Measurements from ENCODE around the gene TBX5.
"Not testable (repeated sequence)": the region's sequence is repeated elsewhere in the genome, so short reads cannot be mapped to it uniquely, and the experiment has no call there.

TBX5 gene

DNA sequence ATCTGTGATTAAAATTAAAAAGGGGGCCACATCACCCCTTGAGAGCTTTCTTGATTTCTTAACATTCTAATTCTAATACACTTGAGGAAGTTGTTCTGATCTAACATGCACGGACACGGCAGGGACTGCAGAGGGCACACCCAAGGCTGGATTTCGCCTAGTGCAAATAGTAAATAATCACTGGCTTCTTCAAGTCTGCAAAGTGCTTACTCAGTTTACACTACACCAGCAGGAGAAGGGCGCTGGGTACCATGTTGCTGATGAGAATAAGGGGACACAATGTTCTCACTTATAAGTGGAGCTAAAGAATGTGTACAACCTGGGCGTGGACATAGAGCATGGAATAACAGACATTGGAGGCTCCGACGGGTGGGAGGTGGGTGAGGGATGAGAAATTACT lies 34.2 kb downstream of the TBX5 start:
- DNase-seq (ENCODE audit: low read depth): no peak

DNA sequence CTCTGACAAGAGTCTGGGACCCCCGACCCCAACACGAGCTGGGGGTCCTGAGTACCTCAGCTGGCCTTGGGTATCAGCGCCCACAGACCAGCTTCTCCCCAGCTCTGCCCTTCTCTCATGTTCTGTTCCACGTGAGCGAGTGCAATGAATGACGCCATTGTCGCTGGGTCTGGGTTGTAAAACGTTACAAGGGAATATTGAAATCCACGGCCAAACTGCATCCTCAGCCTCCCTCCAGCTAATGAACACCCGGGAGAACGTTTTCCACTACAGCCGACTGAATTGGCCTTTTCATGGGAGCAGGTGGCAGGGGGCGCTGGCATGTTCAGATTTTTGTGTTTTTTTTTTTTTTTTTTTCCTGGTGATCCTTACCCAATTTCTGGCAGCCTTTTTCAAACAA lies 34.7 kb downstream of the TBX5 start:
- no peak for DNase-seq (ENCODE audit: low read depth)

DNA sequence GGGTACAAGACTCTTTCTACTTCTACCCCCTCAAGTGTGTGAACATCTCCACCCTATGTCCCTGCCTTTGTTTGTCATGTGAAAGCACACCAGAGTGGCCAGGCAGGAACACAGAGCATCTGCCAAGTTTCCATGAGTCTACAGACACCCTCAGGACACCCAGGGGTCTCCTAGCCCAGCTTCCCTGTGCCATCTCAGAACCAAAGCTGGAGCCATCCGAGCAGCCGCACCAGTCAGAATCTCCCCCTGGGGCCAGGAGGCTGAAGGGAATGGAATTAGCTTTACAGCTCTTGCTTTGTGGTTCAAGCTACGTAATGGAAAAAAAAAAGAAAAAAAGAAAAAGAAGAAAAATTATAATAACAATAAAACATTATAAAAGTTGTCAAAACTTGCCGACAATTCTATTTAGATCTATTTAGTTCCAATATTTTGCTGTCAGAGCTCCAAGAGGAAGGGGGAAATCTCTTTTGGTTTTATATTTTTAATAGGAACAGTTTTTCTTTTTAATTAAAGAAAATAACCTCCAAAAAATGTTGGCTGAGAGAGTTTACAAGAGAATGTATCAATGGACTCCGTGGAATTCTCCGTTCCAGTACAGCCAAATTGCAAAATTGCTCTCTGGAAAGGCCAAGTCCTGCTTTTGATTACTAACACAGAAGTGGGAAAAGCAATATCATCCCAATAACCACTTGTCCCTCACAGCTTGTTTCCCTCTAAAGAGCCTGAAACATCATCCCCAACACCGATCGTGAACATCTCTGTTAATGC lies 37.1 kb downstream of the TBX5 start:
- DNase-seq (ENCODE audit: low read depth): no peak

DNA sequence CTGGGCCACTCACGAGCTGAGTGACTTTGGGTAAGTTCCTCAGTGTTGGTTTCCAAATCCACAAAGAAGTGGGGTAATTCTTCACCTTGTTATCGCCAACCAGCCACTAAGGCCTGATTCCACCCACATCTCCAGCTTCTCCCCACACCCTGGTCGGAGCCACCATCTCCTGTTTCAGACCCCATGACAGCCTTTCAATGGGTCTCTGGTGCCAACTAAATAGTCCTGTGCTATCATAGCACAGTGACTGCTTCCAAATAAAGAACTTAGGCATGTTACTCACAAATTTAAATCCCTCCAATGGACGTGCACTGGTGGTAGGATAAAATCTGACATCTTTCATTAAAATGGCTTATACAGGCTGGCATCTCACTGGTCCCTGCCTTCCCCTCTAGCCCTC lies 44.0 kb downstream of the TBX5 start:
- no peak for DNase-seq (ENCODE audit: low read depth)

DNA sequence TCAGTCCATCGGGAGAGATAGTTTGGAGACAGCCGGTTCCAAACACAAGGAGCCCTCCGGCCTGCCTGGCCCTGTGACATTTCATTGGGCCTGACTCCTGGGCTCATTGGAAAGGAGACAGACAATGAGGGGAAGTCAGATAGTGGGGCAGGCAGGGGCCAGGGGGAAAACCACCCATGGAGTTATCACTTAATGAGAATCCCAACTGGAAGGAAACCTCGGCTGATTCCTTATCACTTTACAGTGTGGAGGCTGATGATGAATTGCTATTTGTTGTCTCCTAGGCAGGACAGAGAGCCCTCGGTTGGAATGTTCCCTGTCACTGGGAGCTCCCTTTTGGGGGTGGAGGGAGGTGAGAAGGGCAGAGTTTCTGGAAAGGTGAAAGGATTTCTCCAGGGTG lies 44.4 kb downstream of the TBX5 start:
- no peak for DNase-seq (ENCODE audit: low read depth)

DNA sequence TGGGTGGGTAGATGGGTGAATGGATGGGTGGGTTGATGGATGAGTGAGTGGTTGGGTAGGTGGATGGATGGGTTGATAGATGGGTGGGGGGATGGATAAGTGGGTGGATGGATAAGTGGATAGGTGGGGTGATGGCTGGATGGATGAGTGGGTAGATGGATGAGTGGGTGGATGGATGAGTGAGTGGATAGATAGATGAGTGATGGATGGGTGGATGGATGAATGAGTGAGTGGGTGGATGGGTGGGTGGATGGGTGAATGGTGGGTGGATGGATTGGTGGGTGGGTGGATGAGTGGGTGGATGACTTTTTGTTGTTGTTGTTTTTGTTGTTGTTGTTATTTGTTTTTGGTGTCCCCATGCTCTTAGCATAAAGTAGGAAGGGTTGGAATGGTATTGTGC lies 45.5 kb downstream of the TBX5 start:
- no peak for DNase-seq (ENCODE audit: low read depth)

DNA sequence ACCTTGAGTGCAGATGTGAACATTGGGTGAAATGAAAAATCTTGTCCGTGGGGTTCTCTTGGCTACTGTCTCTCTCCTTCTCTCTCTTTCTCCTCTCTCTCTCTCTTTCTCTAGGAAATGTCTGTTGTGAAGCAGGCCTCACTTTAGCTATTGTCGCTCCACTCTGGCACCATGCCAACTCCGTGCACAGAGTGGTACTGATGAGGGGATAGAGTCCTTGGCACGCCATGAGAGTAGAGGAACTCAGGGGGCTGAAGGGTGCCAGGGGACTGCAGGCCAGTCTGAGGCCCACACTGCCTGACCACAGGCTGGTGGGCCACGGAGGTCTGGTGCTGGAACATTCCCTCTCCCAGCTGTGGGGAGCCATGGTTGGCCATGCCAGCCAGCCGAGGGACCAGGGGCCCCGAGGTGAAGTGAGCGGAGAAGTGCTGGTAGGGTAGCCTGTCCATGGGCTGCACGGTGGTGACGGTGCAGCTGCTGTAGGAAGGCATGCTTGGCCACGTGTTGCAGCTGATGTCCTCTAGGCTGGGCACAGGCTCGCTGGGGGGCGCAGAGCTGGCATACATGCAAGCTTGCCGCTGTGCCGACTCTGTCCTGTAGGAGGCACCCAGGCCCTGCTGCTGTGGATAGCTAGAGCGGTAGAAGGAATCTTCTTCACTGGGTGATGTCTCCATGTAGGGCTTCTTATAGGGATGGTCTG lies 50.4 kb downstream of the TBX5 start:
- DNase-seq (ENCODE audit: low read depth): no peak

DNA sequence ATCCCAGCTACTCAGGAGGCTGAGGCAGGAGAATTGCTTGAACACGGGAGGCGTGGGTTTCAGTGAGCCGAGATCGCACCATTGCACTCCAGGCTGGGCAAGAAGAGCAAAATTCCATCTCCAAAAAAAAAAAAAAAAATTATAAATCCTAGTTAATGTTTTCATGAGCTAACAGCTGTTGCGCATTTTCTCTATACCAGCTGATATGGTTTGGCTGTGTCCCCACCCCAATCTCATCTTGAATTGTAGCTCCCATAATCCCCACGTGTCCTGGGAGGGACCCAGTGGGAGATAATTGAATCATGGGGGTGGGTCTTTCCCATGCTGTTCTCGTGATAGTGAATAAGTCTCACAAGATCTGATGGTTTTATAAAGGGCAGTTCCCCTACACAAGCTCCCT lies 56.7 kb downstream of the TBX5 start:
- not testable (repeated sequence) for DNase-seq (ENCODE audit: low read depth)

DNA sequence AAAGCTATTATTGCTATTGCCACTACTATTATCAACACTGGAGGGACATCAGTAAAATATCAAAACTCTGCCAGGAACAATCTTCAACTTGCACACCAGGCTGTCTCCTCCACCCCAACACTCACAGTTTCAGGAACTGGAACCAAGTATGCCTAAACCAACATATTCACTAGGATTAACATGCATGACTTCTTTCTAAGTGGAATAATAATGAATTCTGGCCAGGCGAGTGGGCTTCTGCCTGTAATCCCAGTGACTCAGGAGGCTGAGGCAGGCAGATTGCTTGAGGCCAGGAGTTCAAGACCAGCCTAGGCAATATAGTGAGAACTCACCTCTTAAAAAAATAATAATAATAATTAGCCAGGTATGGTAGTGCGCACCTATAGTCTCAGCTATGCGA lies 58.1 kb downstream of the TBX5 start:
- DNase-seq (ENCODE audit: low read depth): no peak

DNA sequence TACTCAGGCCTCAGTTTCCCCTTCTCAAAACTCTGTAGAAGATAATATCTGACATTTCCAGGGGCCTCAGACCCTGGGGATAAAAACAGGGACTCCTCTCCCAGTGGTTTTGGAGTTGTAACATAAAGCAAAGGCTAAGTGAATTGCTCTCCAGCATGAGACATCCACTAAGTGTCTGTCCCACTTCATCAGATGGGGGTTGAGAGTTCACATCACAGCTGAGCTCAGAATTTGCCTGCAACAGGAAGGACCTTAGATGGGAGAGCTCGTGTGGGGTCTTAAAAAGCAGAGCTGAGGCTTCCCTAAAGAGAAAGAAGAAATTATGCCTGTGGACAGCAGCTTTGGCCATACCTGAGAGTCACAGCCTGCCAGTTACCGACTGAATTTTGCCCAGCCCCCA lies 61.1 kb downstream of the TBX5 start:
- no peak for DNase-seq (ENCODE audit: low read depth)

DNA sequence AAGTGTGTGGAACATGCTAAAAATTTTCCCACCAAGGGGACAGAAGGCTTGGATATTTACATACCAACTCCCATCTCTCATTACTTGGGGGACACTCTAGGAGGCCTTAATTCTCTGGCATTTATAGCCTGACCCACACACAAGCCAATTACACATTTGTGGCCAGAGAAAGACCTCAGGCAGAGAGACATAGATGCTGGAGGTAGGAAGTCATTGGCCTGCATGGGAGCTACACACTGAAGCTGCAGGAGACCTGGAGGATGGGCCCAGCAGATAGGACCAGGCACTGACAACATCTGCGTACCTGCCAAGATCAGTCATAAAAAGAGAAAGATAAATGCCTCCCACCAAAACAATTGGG lies 61.7 kb downstream of the TBX5 start:
- no peak for DNase-seq (ENCODE audit: low read depth)

DNA sequence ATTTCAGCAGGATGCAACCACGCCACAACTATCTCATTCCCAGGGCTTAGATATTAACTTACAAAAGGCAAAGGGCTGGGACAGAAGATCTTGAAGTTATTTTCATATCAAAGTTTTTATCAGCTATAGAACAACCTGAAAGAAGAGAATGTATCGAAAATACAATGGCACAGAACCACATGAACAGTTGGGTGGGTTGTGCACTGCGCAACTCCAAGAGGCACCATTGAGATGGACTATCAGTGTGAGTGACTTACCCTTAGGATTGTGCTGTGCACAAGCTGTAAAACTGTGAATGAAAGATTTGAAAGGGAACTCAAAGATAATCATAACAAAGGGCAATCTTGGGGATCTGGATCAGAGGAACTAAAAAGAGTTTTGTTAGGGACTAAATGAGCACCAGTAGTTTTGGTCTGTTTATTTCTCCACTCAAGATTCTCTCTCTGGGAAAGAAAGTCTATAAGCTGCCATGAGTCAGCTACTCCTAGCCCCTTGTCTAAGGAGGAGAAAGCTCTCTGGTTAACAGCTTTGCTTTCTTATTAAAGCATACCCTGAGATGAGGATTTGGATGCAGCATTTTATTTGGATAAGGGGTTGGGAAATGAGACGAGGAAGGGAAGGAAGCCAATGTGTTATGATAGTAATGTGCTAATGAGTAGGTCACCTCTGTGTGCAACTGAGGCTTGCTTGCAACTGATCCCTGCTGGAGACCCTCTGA lies 62.2 kb downstream of the TBX5 start:
- no peak for DNase-seq (ENCODE audit: low read depth)

DNA sequence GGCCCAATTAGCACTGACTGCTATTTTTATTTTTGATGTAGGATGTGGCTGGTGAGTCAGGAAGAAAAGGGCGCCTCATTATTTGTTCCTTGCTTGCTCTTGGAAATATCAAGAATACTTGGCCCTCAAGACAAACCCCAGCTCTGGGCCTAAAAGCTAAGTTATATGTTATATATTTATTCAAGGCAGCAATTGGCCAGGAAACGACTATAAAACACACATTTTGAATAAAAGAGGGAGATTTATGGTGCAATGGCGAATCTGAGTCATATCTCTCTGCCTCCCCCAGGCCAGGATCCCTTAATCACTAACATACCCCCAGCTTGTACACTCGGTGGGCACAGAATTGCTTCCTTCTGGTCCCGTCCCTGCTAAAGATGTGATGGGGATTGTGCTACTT lies 63.3 kb downstream of the TBX5 start:
- DNase-seq (ENCODE audit: low read depth): no peak

DNA sequence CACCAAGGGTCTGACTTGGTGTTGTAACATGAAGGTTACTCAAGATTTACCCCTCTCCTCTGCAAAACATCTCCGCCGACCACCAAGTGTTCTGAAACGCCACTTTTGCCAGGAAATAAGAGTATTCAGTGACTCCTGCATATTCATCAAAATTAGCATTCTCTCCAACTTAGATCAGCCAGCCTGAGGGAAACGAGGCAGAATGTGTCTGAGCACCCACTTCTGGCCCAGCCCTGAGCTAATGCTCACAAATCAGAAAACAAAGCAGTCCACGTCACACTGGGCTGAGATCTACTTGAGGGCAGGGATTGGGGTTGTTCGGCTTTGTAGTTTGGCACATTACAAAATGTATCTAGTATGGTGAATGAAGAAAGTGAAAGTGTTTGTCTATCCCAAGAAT lies 64.3 kb downstream of the TBX5 start:
- DNase-seq (ENCODE audit: low read depth): no peak

DNA sequence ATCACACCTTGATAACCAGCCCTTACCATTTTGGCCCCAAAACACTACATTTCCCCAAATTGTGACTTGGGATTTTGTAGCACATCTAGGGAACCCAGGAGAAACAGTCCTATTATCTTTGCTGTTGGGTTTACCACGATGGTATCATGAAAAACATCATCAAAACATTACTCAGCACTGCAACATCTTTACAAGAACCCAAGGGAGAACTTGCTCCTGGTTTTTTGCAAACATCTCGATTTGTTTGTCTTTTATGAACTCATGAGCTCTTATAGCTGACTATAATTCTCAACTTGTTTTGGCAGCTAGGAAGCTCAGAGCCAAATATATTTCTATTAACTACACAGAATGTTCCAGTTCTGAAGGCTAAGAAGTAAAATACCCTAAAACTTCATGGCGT lies 65.7 kb downstream of the TBX5 start:
- no peak for DNase-seq (ENCODE audit: low read depth)

DNA sequence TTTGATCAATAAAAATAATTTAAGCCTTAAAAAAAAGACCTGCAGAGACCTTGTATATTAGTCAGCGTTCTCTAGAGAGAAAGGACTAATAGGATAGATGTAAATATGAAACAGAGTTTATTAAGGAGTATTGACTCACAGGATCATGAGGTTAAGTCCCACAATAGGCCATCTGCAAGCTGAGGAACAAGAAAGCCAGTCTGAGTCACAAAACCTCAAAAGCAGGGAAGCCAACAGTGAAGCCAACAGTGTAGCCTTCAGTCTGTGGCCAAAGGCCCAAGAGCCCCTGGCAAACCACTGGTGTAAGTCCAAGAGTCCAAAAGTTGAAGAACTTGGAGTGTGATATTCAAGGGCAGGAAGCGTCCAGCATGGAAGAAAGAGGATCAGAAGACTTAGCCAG lies 66.3 kb downstream of the TBX5 start:
- no peak for DNase-seq (ENCODE audit: low read depth)

DNA sequence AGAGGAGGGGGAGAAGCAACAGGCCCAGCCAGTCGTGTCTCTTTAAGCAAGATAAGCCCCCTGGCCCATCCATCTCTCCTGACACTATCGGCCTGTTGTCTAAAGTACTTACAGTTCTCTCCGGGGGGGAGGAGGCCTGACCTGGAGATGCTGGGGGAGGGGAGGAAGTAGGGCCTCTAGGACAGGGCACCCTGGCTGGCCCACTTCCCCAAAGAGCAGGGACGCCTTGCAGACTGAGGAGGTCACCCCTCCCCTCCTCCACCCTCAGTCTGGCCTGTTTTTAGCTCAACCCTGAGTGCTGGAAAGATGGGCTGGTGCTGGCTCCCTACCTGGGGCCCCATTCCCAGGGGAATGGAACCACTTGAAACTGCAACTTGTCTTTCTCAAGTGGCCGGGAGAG lies 70.3 kb downstream of the TBX5 start:
- no peak for DNase-seq (ENCODE audit: low read depth)

DNA sequence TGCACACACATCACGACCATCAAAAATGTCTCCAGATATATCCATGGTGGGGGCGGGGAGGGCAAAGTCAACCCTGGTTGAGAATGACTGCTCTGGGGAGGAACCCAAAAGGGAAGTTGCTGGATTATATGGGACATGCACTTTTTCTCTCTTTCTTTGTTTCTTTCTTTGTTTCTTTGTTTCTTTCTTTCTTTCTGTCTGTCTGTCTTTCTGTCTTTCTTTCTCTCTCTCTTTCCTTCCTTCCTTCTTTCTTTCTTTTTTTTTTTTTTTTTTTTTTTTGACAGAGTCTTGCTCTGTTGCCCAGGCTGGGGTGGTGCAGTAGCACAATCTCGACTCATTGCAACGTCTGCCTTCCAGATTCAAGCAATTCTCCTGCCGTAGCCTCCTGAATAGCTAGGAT lies 71.5 kb downstream of the TBX5 start:
- DNase-seq (ENCODE audit: low read depth): no peak

DNA sequence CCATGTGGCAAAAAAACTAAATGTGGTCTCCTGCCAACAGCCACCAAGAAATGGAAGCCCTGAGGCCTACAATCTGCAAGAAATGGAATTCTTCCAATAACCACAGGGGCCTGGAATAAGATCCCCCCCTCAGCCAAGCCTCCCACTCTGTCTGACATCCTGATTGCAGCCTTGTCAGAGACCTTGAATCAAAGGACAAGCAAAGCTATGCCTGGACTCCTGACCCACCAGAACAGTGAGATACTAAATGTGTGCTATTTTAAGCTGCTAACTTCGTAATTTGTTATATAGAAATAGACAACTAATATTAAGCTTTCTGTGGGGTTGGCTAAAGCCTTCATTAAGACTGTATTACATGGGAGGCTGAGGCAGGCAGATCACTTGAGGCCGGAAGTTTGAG lies 77.7 kb downstream of the TBX5 start:
- no peak for DNase-seq (ENCODE audit: low read depth)

DNA sequence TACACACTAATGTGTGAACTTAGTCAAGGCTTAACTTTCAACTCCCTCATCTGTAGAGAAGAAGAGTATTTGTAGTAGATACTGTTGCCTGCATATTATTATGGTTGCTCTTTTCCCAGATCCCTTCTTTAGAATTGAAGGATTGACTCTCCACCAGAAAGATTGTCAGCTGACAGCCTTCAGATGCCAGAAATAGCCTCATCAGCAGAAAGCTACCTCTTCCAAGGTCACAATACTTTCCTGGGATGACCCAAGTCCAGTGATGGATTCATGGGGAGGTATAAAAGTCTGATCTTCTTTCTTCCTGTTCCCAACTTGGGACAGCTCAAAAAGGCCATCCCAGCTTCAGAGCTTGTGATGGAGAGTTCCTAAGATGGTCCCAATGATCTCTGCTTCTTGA lies 78.2 kb downstream of the TBX5 start:
- DNase-seq (ENCODE audit: low read depth): no peak

DNA sequence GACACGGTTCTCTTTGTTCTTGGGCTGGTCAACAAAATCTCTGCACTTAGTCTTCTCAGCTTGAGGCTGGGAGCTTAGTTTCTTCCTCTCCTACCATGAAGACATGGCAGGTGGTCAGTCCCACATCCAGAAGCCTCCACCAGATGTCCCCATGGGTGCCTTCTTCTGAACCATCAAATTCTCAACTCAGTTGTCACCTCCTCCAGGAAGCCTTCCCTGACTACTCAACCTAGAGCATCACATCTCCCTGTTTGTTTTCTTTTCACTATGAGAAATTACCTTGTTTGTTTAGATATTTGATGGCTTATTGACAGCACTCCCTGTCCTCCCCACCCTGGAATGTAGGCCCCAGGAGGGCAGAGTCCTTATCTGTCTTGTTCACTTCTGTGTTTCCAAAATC lies 84.4 kb downstream of the TBX5 start:
- DNase-seq (ENCODE audit: low read depth): no peak

DNA sequence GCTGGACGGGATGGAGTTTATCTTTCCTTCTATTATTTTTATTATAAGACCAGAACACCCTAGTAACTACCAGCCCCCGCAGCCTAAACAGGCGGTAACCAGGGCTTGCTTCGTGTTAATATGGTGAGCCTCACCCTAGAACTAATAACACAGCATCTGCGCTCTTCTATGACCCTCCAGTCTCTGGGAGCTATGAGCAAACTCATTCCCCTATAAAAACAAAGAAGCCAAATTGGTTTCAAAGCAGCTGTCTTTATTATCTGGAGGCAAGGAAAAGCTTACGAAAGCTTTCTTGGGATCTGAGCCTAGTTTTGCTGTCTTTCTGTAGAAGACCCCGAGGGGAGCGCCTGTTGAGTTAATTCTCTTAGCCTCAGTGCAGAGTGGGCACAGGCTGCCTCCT lies 85.0 kb downstream of the TBX5 start:
- DNase-seq (ENCODE audit: low read depth): no peak

DNA sequence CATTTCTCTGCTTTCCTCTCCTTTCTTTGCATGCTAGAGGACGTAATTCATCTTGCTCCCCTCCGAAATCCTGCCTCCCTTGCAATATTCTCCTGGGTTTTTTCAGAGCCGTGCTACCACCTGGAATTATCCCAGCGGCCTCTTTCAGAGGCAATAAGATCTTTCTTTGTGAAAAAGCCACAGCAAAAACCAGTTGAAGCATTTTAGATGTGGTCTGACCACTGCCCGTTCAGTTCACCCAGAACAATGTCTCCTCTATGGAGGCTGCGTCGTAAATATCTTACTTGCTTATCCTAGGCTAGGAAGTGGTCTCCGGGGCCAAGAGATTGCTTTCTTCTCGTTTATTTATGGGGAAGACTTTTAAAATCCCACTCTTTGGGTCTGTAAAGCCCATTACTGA lies 85.8 kb downstream of the TBX5 start:
- DNase-seq (ENCODE audit: low read depth): no peak

DNA sequence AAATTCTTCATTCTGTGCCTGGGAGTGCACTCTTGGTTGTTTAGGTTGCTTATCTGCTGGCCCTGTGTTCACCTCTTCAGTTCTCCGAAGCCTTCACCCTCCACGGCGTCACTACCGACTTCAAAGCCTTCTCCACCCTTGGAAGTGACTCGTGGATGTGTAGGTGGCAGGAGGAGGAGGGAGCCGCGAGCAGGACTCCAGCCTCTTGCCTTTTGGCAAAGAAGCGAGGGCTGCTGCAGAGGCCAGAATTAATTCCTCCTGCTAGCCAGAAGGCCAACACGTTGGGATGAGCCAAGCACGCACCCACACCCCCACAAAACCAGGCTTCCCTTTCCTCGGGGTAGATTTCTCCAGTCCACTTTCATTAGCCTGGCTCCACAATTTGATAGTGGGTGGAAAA lies 86.5 kb downstream of the TBX5 start:
- no peak for DNase-seq (ENCODE audit: low read depth)
